Measurements from ENCODE around the gene SETD4.
A peak's percentile ranks its signal among the peaks of the same experiment; 100 is the strongest.

The SETD4 gene

DNA sequence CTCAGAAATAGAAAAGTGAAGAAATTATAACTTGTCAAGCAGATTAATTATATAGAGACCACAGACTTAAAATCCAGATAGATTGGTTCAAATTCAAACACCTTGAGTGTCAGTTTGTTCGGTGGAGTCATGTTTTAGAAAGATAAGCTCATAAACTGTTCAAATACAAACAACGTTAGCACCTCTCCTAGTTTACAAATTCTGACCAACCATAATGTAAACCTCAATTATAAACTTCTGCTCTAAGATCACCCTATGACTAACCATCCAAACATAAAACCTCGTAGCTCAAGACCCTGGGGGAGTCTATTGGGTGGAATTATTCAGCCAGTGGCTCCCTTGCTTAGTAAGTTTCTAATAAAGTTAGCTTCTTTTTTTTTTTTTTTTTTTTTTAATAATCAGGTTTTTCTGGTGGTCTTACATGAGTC, 21.9 kb upstream of the SETD4 start:
- Histone ChIP-seq H3K9me3 (no peaks in the 10 kb centered on the region), H3K27ac (no peak overlapping the region), H3K36me3 (no peaks in the 10 kb centered on the region), H3K27me3 (no peaks in the 10 kb centered on the region), H3K4me3 (no peak overlapping the region), H3K4me1 (no peaks in the 10 kb centered on the region)
- TF ChIP-seq, protein P1, sequence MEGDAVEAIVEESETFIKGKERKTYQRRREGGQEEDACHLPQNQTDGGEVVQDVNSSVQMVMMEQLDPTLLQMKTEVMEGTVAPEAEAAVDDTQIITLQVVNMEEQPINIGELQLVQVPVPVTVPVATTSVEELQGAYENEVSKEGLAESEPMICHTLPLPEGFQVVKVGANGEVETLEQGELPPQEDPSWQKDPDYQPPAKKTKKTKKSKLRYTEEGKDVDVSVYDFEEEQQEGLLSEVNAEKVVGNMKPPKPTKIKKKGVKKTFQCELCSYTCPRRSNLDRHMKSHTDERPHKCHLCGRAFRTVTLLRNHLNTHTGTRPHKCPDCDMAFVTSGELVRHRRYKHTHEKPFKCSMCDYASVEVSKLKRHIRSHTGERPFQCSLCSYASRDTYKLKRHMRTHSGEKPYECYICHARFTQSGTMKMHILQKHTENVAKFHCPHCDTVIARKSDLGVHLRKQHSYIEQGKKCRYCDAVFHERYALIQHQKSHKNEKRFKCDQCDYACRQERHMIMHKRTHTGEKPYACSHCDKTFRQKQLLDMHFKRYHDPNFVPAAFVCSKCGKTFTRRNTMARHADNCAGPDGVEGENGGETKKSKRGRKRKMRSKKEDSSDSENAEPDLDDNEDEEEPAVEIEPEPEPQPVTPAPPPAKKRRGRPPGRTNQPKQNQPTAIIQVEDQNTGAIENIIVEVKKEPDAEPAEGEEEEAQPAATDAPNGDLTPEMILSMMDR (IDR thresholded peaks at IDR 0.05), result no peak
- no peak for DNase-seq
- intact Hi-C loops (cut with DNase I; ENCODE audit: low total_unique reads), result no loop called here

DNA sequence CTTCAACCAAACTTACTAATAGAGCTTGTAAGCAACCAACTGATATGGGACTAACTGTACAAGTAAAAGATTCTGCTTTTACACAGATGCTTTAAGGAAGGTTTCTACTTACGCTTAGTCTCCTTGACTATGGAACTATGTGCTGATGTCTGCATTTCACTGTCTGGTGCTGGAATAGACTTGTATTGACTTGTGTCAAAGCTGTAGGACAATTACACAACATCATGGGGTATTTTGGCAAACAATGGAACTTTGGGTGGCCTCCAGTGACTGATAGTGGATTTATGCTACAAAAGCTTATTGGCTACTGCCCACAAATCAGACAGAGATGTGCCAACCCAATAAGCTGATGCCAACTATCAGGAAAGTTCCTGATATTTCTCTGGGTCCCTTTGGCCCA, 20.1 kb upstream of the SETD4 start:
- H3K36me3 ChIP-seq, result no peaks in the 10 kb centered on the region
- no peak for DNase-seq
- no peak overlapping the region for H3K4me3 ChIP-seq
- no peaks in the 10 kb centered on the region for H3K9me3 ChIP-seq
- intact Hi-C loops (cut with DNase I; ENCODE audit: low total_unique reads), result no loop called here
- no peaks in the 10 kb centered on the region for H3K4me1 ChIP-seq
- H3K27ac ChIP-seq, result no peak overlapping the region
- H3K27me3 ChIP-seq, result no peaks in the 10 kb centered on the region
- TF ChIP-seq, protein P1 (IDR thresholded peaks at IDR 0.05), result no peak

DNA sequence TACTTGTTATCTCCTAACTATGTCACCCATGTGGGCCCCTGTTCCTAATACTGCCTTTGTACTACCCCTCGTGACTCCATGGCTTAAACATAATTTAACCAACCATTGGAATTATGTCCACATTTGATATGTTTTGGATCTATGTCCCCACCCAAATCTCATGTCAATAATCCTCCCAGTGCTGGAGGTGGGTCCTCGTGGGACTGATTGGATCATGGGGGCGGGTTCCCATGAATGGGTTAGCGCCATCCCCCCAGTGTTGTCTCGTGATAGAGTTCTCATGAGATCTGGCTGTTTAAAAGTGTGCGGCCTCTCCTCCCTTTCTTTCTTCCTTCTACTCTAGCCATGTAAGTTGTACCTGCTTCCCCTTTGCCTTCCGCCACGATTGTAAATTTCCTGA, 19.3 kb upstream of the SETD4 start:
- intact Hi-C loops (cut with DNase I; ENCODE audit: low total_unique reads), result no loop called here
- DNase-seq, result no peak
- H3K4me3 ChIP-seq, result no peak overlapping the region
- no peaks in the 10 kb centered on the region for H3K36me3 ChIP-seq
- H3K4me1 ChIP-seq, result no peaks in the 10 kb centered on the region
- no peaks in the 10 kb centered on the region for H3K9me3 ChIP-seq
- no peak overlapping the region for H3K27ac ChIP-seq
- TF ChIP-seq, protein P1 (IDR thresholded peaks at IDR 0.05), result no peak
- H3K27me3 ChIP-seq, result no peaks in the 10 kb centered on the region

DNA sequence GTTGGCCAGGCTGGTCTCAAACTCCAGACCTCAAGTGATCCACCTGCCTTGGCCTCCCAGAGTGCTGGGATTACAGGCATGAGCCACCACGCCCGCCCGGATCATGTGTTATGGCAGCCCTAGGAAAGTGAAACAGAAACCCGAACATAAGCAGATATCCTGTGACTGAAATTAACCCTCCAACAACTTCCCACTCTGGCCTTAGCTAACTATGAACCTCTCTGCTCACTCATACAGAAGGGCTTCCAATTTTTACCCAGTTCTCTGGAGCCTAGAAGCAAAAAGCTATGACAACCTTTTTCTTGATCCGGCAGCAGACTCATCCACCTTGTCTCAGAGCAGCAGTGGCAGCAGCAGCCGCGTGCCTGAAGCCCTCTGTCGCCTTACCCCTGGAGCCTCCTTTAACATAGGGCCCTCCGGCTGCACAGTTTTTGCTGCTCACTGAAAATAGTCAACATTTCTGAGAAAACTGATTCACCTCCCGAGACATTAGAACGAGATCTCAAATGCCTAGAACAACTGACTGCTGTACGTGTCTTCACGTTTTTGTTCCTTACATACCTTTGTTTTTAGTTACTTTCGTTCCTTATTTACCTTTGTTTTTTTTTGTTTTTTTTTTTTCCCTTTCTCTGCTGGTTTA, 18.8 kb upstream of the SETD4 start:
- Histone ChIP-seq H3K4me3 (no peak overlapping the region), H3K27ac (no peak overlapping the region), H3K36me3 (peaks cover 0 to 4% (median 0%) of the 10 kb centered on the region in 3 donors), H3K4me1 (no peaks in the 10 kb centered on the region), H3K9me3 (no peaks in the 10 kb centered on the region), H3K27me3 (no peaks in the 10 kb centered on the region)
- intact Hi-C loops (cut with DNase I; ENCODE audit: low total_unique reads), result no loop called here
- TF ChIP-seq, protein P1 (IDR thresholded peaks at IDR 0.05), result no peak
- DNase-seq, result peak in 1 of 2 donors; percentile 52

GRCh38 chr21:36077758-36078157, 17.4 kb upstream of the SETD4 start:
- H3K27ac ChIP-seq, result no peak overlapping the region
- H3K9me3 ChIP-seq, result no peaks in the 10 kb centered on the region
- H3K27me3 ChIP-seq, result no peaks in the 10 kb centered on the region
- TF ChIP-seq, protein P1 (IDR thresholded peaks at IDR 0.05), result no peak
- H3K4me1 ChIP-seq, result peaks cover 0 to 7% (median 1%) of the 10 kb centered on the region in 4 donors
- peaks cover 0 to 15% (median 0%) of the 10 kb centered on the region in 3 donors for H3K36me3 ChIP-seq
- no peak overlapping the region for H3K4me3 ChIP-seq
- intact Hi-C loops (cut with DNase I; ENCODE audit: low total_unique reads), result no loop called here
- no peak for DNase-seq
